GM08714 (cell line): ENCODE results near the gene FAM217A.

Experiments used
- H3K4me3 ChIP-seq: fragments of 200-500 bp; sonication (Bioruptor generic); 2 replicates; pipeline ENCODE4 v1.5.1; 2014; ENCODE audit warnings: mild to moderate bottlenecking, low read length, inconsistent platforms
- ZNF274 ChIP-seq: IDR thresholded peaks from 2 replicates; pipeline ENCODE4 v1.6.1; 2012; ENCODE audit warnings: mild to moderate bottlenecking, low read depth, low read length

The FAM217A gene

GRCh38 chr6:4021133-4021853 lies 57.6 kb downstream of the FAM217A start:
- peak overlapping the region; percentile 92 for H3K4me3 ChIP-seq
- TF ChIP-seq ZNF274 = no peak

DNA sequence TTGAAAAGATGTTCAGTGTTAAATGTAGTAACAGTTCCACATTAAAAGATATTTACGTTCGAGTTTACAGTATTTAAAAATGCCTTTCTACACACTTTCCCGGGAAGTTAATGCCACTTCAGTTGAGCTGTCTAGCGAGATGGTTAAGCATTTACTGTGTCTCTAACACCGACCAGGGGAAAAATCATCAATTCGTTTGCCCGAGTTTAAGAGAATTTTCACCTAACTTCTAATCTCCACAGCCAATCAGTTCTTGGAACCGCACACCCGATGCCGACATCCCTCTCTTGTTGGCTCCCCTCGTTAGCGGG lies 58.2 kb downstream of the FAM217A start:
- peak overlapping the region; percentile 92 for H3K4me3 ChIP-seq
- no peak for TF ChIP-seq ZNF274

- peak overlapping the region; percentile 87; the same call in 1 of the 2 replicates for H3K4me3 ChIP-seq
- TF ChIP-seq ZNF274 = no peak
Observed at GRCh38 chr6:4018924-4019236, 60.1 kb downstream of the FAM217A start.
